ENCODE data around the gene GPAT2. TPM values are rescaled to one million over a fixed set of nuclear protein-coding genes. Genes with fewer than 3 reads are reported as not detected.
"Not testable (repeated sequence)": the region's sequence is repeated elsewhere in the genome, so short reads cannot be mapped to it uniquely, and the experiment has no call there.

GPAT2 gene
- total RNA-seq, 2 experiments from 2014 or later, result 3.3 to 5.3 TPM

DNA sequence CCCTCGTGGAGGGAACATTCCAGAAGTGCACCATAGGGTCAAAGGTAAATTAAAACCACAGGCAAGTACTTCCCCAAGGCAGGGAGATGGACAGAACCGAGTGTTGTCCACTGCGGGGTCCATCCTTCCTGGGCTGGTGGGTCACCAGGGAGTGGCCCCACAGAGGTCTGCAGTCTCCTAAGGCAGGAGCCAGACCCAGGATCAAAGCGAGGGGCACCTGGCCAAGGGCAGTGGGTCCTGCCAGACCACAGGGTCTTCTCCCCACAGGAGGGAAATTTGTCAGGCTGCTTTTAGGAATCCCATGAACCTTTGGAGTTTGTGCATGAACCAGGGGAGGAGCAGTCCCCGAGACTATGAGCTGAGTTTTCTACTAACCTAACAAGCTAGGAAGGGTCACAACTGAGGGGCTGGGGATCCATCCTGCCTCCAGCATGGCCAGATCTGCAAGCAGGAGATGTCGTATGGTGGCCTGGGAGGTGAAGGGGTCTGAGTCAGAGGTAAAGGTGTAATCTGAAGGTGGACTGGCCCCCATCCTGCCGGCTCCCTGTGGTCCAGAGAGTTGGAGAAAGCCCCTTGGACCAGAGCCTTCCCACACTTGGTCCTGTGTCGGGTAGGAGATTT, 26.6 kb upstream of the GPAT2 start:
- POLR2A ChIA-PET; H3K9me3 Mint-ChIP-seq; H3K27me3 Mint-ChIP-seq; H3K4me3 Mint-ChIP-seq; DNase-seq; H3K27ac Mint-ChIP-seq; H3K4me1 Mint-ChIP-seq; CTCF ChIA-PET; H3K36me3 Mint-ChIP-seq (ENCODE audit: low read depth): not testable (repeated sequence)

DNA sequence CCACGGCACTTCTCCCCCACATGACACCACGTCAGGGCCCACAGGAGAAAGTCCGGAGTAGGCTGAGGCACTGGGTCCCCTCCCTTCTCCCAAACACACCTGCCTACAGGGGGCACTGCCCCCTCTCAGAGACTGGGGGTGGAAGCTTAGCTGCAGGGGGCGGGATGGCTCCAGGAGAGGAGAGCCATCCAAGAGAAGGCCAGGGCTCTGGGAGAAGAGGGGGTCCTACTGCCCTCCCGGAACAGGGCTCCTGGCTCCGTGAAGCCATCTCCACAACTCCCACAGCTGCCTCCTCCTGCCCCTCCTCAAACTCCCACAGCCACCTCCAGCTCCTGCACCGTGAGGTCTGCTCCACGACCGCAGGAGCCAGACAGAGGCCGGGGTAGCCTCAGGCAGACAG, 25.6 kb upstream of the GPAT2 start:
- H3K36me3 Mint-ChIP-seq (ENCODE audit: low read depth); H3K9me3 Mint-ChIP-seq; H3K4me1 Mint-ChIP-seq; POLR2A ChIA-PET; H3K27ac Mint-ChIP-seq; DNase-seq; CTCF ChIA-PET; H3K27me3 Mint-ChIP-seq; H3K4me3 Mint-ChIP-seq: not testable (repeated sequence)

DNA sequence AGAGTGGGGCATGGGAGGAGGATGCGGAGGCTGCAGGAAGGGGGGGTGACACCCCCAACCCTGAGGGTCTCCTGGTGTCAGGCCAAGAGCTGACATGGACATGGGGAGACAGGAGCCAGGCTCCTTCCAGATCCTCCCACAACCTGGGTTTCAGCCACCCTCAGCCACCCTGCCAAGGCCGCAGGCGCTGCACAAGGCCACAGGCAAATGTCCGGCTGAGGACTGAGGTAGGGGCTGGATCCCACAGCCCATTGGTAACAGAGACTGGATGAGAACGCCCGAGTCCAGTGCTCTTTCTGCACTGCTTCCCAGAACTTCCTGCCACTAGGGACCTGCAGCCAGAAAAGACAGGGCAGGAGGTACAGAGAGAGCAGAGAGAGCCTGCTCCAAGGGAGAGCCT, 24.7 kb upstream of the GPAT2 start:
- H3K27ac Mint-ChIP-seq; H3K9me3 Mint-ChIP-seq; H3K36me3 Mint-ChIP-seq (ENCODE audit: low read depth); H3K27me3 Mint-ChIP-seq; CTCF ChIA-PET; H3K4me3 Mint-ChIP-seq; H3K4me1 Mint-ChIP-seq; POLR2A ChIA-PET; DNase-seq: not testable (repeated sequence)

DNA sequence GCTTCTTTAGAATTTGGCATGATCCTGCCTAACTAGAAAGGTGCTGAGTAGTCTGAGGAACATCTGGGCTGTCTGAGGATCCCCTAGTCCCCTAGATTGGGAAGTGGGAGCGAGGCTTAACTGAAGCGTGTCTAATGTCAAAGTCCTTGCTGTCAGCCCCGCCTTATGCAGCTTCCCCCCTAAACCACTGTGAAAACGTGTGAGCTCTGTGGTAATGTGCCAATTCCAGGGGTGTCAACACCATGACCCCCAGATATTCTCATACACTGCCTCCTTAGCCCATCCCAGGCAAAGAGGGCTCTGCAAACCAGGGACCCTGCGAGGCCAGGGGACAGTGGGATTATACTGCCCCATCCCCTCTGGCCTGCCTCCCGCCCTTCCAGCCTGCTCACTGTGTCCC, 21.1 kb upstream of the GPAT2 start:
- CTCF ChIA-PET; H3K27me3 Mint-ChIP-seq; POLR2A ChIA-PET; H3K36me3 Mint-ChIP-seq (ENCODE audit: low read depth); H3K4me3 Mint-ChIP-seq; DNase-seq; H3K4me1 Mint-ChIP-seq; H3K27ac Mint-ChIP-seq; H3K9me3 Mint-ChIP-seq: not testable (repeated sequence)

DNA sequence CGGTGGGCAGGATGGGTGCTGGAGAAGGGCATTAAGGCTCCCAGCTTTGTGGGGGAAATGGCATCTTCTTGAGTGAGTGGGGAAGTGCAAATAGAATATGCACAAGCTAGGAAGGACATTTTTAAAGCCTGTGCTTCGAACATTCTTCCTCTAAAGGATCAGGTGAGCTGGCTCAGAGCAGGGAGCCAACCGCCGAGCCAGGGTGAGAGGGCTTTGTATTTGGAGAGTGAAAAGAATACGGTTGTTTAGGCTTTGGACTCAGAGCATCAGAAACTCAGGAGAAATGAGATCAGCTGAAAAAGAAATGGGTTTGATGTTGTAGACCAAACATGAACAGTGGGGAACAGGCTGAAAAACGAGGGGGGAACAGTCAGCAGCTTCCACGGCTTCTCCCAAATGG, 19.8 kb upstream of the GPAT2 start:
- H3K27ac Mint-ChIP-seq; H3K4me1 Mint-ChIP-seq; POLR2A ChIA-PET; DNase-seq; CTCF ChIA-PET; H3K4me3 Mint-ChIP-seq; H3K36me3 Mint-ChIP-seq (ENCODE audit: low read depth); H3K27me3 Mint-ChIP-seq; H3K9me3 Mint-ChIP-seq: not testable (repeated sequence)

DNA sequence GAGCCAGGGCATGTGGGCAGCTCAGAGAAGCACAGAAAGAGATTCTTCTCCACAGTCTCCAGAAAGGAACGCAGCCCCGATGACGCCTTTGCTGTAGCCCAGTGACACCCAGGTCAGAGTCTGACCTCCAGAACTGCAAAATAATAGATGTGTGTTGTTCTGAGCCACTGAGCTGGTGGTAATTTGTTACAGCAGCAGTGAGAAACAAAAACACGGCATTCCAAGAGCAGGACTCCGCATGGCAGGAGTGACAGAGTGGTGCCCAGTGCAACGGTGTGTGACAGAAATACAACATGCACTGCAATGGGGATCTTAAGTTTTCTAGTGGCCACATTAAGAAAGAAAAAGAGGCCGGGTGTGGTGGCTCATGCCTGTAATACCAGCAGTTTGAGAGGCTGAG, 18.7 kb upstream of the GPAT2 start:
- not testable (repeated sequence) for H3K36me3 Mint-ChIP-seq (ENCODE audit: low read depth)

DNA sequence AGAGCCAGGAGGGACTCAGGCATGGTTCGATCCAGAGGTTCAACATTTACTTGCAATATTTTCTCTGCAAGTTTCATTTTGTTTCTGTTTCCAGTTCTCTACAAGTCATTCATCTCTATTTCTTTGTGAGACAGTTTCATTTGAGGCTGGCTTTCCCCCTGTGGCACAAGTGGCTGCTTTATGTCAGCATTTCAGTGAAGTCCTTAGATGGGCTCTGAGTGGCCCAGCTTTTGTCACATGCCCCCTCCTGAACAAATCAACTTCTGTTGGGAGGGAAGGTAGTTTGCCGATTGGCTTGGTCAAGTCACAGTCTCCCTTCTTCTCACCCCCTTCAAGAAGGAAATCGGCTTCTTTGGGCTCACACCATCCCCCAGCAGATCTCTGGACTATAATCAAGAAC, 17.9 kb upstream of the GPAT2 start:
- H3K27me3 Mint-ChIP-seq; H3K27ac Mint-ChIP-seq; CTCF ChIA-PET; H3K36me3 Mint-ChIP-seq (ENCODE audit: low read depth); H3K4me1 Mint-ChIP-seq; POLR2A ChIA-PET; H3K4me3 Mint-ChIP-seq; DNase-seq; H3K9me3 Mint-ChIP-seq: not testable (repeated sequence)

More for the DNA sequence above, 18.7 kb upstream of the GPAT2 start:
- H3K27ac Mint-ChIP-seq, POLR2A ChIA-PET, H3K27me3 Mint-ChIP-seq, CTCF ChIA-PET, H3K4me1 Mint-ChIP-seq, DNase-seq, H3K4me3 Mint-ChIP-seq, H3K9me3 Mint-ChIP-seq: not testable (repeated sequence)

DNA sequence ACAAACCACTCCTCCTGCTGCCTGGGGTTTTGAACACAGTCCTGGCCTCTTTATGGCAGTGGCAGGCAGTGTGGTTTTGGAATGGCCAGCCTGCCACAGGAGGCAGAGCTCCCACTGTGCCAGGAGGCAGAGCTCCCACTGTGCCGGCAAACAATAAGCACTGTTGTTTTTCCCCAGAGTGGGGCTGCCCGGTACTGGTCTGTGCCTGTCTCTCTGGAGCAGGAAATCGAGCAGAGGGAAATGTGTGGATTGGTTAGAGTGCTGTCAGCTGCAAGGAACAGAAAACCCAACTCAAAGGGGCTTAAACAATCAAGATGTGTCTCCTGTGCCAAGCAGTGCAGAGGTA, 15.2 kb upstream of the GPAT2 start:
- DNase-seq; CTCF ChIA-PET; POLR2A ChIA-PET; H3K27me3 Mint-ChIP-seq; H3K4me3 Mint-ChIP-seq; H3K27ac Mint-ChIP-seq; H3K4me1 Mint-ChIP-seq; H3K36me3 Mint-ChIP-seq (ENCODE audit: low read depth); H3K9me3 Mint-ChIP-seq: not testable (repeated sequence)

DNA sequence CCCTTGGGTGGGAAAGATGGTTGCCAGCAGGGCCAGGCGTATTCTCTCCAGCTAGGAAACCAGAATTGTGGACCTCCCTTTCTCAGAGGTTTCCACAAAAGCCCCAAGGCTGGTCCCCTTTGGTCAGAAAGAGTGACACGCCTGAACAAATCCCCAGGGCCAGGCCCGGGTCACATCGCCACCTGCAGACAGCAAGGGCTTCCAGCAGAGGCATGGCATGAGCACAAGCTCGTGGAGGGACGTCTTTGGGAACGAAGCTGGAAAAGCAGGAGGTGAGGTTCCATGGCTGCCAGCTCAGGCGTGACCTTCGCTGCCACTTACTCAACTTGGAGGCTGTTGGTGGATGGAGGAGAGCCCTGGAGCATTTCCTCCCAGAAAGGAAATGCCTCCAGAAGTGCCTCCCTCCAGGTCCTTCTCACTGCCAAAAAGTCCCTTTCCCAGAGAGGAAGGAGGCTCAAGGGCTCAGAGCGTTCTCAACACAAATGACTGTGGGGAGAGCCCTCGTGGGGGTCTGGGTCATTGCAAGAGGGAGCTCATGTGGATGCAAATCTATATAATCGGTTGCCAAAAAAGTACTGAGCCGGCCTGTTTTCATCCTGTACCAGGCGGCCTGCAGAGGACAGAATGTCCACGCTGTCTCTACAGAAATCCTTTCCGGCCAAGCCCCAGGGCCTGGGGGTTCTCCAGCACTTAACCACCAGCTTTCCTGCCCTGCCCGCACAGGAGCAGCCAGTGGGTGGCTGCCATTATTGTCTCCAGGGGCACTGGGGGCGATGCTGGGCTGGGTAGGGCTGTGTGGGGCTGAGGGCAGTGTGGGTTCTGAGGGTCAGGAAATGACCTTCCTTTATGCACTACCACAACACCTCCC, 14.6 kb upstream of the GPAT2 start:
- POLR2A ChIA-PET; H3K27ac Mint-ChIP-seq; CTCF ChIA-PET; DNase-seq; H3K4me3 Mint-ChIP-seq; H3K4me1 Mint-ChIP-seq; H3K27me3 Mint-ChIP-seq; H3K36me3 Mint-ChIP-seq (ENCODE audit: low read depth); H3K9me3 Mint-ChIP-seq: not testable (repeated sequence)

DNA sequence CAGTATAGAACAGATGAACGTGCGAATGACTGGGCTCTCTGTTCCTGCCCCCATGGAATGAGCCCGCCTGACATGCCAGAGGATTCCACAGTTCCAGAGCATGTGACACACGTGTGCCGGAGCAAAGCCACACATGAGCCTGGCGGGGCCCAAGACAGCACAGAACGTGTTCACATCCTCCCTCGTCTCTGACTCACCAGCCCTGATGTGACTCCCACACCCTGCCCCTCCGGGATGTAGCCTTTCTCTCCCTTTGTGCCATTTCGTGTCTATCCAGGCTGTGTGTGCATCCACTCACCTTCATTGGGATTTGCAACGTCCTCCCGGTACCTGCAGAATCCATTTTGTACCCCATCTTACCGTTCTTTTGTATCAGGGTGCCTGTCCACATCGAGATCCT, 838 bp upstream of the GPAT2 start:
- H3K27ac Mint-ChIP-seq; POLR2A ChIA-PET; H3K9me3 Mint-ChIP-seq; DNase-seq; H3K4me1 Mint-ChIP-seq; H3K4me3 Mint-ChIP-seq; H3K36me3 Mint-ChIP-seq (ENCODE audit: low read depth); H3K27me3 Mint-ChIP-seq; CTCF ChIA-PET: not testable (repeated sequence)

DNA sequence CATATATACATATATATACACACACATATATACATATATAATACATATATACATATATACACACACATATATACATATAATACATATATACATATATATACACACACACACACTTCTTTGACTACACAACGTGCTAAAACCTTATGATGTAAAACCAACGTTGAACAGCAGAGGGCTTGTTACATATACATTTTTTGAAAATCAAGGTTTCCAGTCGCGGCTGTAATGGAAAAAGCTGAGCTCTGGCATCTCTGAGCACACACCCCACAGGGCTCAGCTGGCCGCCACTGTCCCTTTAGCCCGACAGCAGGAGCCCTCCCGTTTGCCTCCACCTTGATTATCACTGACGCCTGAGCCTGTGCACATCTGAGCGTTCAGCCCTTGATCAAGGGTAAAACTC, 719 bp downstream of the GPAT2 start:
- H3K36me3 Mint-ChIP-seq (ENCODE audit: low read depth); H3K27me3 Mint-ChIP-seq; H3K9me3 Mint-ChIP-seq; CTCF ChIA-PET; H3K4me1 Mint-ChIP-seq; POLR2A ChIA-PET; H3K4me3 Mint-ChIP-seq; H3K27ac Mint-ChIP-seq; DNase-seq: not testable (repeated sequence)

DNA sequence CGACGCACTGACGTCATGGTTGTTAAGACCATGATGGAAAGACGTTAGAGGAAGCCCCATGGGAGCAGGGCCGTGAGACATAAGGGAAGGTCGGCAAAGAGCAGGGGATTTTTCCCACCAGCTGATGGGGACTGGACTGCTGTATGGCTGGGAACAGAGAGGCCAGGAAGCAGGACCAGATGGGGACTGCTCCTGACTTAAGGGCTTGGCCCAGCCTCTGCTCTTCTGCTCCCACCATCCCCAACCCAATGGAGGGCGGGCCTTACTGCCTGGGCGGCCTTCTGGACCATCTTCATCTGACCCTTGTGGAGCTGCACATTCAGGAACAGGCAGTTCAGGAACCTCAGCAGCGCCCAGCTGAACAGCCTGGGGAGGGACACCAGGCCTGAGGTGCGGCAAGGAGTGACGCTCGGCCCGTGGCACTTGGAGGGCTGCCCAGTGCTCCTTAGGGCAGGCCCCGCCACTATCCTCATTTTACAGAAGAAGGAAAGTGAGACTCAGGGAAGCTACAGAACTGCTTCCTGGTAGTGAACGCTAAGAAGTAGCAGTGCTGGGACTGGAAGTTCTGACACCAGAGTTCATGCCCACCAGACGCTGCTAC, 6.9 kb downstream of the GPAT2 start:
- H3K36me3 Mint-ChIP-seq (ENCODE audit: low read depth); H3K4me3 Mint-ChIP-seq; CTCF ChIA-PET; POLR2A ChIA-PET; H3K9me3 Mint-ChIP-seq; H3K27me3 Mint-ChIP-seq; H3K27ac Mint-ChIP-seq; H3K4me1 Mint-ChIP-seq; DNase-seq: not testable (repeated sequence)

DNA sequence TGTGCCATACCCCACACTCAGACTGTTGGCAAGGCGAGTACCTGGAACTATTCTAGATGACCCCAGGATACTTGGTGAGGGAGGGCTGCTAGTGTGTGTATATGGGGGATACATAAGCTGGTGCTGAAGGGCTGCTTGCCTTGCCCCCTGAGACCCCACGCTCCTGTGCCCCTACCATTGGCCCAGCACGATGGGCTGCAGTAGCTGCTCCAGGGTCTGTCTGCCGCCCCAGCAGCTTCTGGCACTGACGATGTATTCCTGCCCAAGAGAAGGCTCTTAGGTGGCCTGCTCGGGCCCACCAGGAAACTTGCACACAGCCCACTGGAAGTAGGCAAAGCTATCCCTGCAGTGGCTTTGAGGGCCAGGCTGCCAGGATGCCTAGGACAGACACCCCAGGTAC, 9.0 kb downstream of the GPAT2 start:
- CTCF ChIA-PET, result not testable (repeated sequence)

DNA sequence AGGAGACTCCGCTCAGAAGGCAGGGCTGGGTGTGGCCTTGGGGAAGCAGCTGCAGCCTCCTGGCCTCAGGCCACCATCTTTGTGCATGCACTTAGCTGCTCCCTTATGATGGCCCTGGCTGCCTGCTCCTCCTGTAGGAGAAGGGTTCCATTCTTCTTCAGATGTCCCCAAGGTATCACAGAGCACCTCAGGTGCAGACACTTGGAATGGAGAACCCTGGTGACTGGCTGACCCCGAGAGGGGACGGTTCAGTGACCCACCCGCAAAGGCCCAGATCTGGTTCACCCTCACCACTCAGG, 9.6 kb downstream of the GPAT2 start:
- no peaks in the 10 kb centered on the region for H3K27me3 Mint-ChIP-seq
- no peaks in the 10 kb centered on the region for H3K9me3 Mint-ChIP-seq
- ChIA-PET POLR2A (no interaction called here), CTCF (interaction anchor here (0.8 kb wide), 1 partner anchor 89 kb away, joined by 3 read pairs; no protein-coding TSS in a partner anchor)
- DNase-seq, result no peak
- no peak overlapping the region for H3K4me3 Mint-ChIP-seq
- peaks cover 3% of the 10 kb centered on the region for H3K4me1 Mint-ChIP-seq
- no peak overlapping the region for H3K27ac Mint-ChIP-seq
- H3K36me3 Mint-ChIP-seq (ENCODE audit: low read depth), result no peaks in the 10 kb centered on the region

More for the DNA sequence above, 9.0 kb downstream of the GPAT2 start:
- H3K4me3 Mint-ChIP-seq; POLR2A ChIA-PET; H3K9me3 Mint-ChIP-seq; H3K27ac Mint-ChIP-seq; H3K27me3 Mint-ChIP-seq; DNase-seq; H3K36me3 Mint-ChIP-seq (ENCODE audit: low read depth); H3K4me1 Mint-ChIP-seq: not testable (repeated sequence)

Data from activated CD4-positive, alpha-beta T cell treated with anti-CD3 and anti-CD28 coated beads, Interleukin-2, amount 10 ng/mL, durations not matched to agents 7 days and 5 days (primary cell).